ENCODE data around the gene PRKCA. TPM values are rescaled to one million over a fixed set of nuclear protein-coding genes. Genes with fewer than 3 reads are reported as not detected.
A peak's percentile ranks its signal among the peaks of the same experiment; 100 is the strongest.

PRKCA gene
- total RNA-seq, 4 donors from 2014 or later = 9.8 to 25.6 (median 12.2) TPM

- H3K4me1 ChIP-seq = peaks cover 35% of the 10 kb centered on the region
- H3K27me3 ChIP-seq = no peaks in the 10 kb centered on the region
- H3K9me3 ChIP-seq = no peaks in the 10 kb centered on the region
- WGBS = 94% methylated on average over 6 of the region's 6 CpGs
- no peak for DNase-seq (ENCODE audit: low spot score in 2 of 2)
- no peak overlapping the region for H3K4me3 ChIP-seq
- H3K36me3 ChIP-seq = no peaks in the 10 kb centered on the region
- no peak for TF ChIP-seq POLR2A (IDR thresholded peaks at IDR 0.05)
- H3K27ac ChIP-seq = no peak overlapping the region
Observed at GRCh38 chr17:66506641-66507040, 204.2 kb downstream of the PRKCA start.

GRCh38 chr17:66507103-66507923 lies 204.9 kb downstream of the PRKCA start:
- no peaks in the 10 kb centered on the region for H3K9me3 ChIP-seq
- DNase-seq (ENCODE audit: low spot score in 2 of 2) = no peak
- no peaks in the 10 kb centered on the region for H3K27me3 ChIP-seq
- WGBS = 47% methylated on average over 7 of the region's 7 CpGs
- peaks cover 35% of the 10 kb centered on the region for H3K4me1 ChIP-seq
- no peak overlapping the region for H3K4me3 ChIP-seq
- H3K36me3 ChIP-seq = no peaks in the 10 kb centered on the region
- TF ChIP-seq POLR2AphosphoS5 (IDR thresholded peaks at IDR 0.05) = no peak
- no peak for TF ChIP-seq CTCF (IDR thresholded peaks at IDR 0.05)
- no peak for TF ChIP-seq EP300 (IDR thresholded peaks at IDR 0.05)
- no peak for TF ChIP-seq POLR2A (IDR thresholded peaks at IDR 0.05)
- H3K27ac ChIP-seq = no peak overlapping the region

- Histone ChIP-seq H3K9me3 (no peaks in the 10 kb centered on the region), H3K27ac (peak overlapping the region; percentile 25), H3K4me1 (peaks cover 31% of the 10 kb centered on the region), H3K36me3 (no peaks in the 10 kb centered on the region), H3K27me3 (no peaks in the 10 kb centered on the region), H3K4me3 (no peak overlapping the region)
- WGBS = 87% methylated on average over 10 of the region's 10 CpGs
- TF ChIP-seq EP300 (IDR thresholded peaks at IDR 0.05) (no peak), CTCF (IDR thresholded peaks at IDR 0.05) (no peak), POLR2A (IDR thresholded peaks at IDR 0.05) (no peak), POLR2AphosphoS5 (IDR thresholded peaks at IDR 0.05) (no peak)
- no peak for DNase-seq (ENCODE audit: low spot score in 2 of 2)
Observed at GRCh38 chr17:66507982-66508760, 205.8 kb downstream of the PRKCA start.

GRCh38 chr17:66508896-66509844 lies 206.8 kb downstream of the PRKCA start:
- Histone ChIP-seq H3K36me3 (no peaks in the 10 kb centered on the region), H3K27ac (peak overlapping the region; percentile 25), H3K4me1 (peaks cover 23% of the 10 kb centered on the region), H3K4me3 (no peak overlapping the region), H3K27me3 (no peaks in the 10 kb centered on the region), H3K9me3 (no peaks in the 10 kb centered on the region)
- WGBS = 37% methylated on average over 8 of the region's 8 CpGs
- TF ChIP-seq CTCF (IDR thresholded peaks at IDR 0.05) = no peak
- TF ChIP-seq POLR2A (IDR thresholded peaks at IDR 0.05) = no peak
- TF ChIP-seq EP300 (IDR thresholded peaks at IDR 0.05) = no peak
- no peak for DNase-seq (ENCODE audit: low spot score in 2 of 2)

GRCh38 chr17:66509926-66510325 lies 207.5 kb downstream of the PRKCA start:
- Histone ChIP-seq H3K9me3 (no peaks in the 10 kb centered on the region), H3K36me3 (no peaks in the 10 kb centered on the region), H3K4me3 (no peak overlapping the region), H3K4me1 (peaks cover 23% of the 10 kb centered on the region), H3K27ac (no peak overlapping the region), H3K27me3 (no peaks in the 10 kb centered on the region)
- no peak for DNase-seq (ENCODE audit: low spot score in 2 of 2)
- 75% methylated on average over 3 of the region's 3 CpGs for WGBS
- TF ChIP-seq CTCF (IDR thresholded peaks at IDR 0.05) (no peak), POLR2AphosphoS5 (IDR thresholded peaks at IDR 0.05) (no peak), POLR2A (IDR thresholded peaks at IDR 0.05) (no peak), EP300 (IDR thresholded peaks at IDR 0.05) (no peak)

All from suprapubic skin (tissue), 4 donors.